K562 (cell line): Measurements from ENCODE around the gene LCP2.

Experiments
- CTCF ChIP-seq, 3 experiments: IDR thresholded peaks in 2 of 3; conservative IDR thresholded peaks in 1 of 3; 2 replicates each; pipeline ENCODE4 v1.5.1; 2011 to 2012; ENCODE audit warnings: low read length in 3 of 3, mild to moderate bottlenecking in 3 of 3, control low read depth in 2 of 3, improper control_type of control experiment in 1 of 3, inconsistent platforms in 1 of 3, low read depth in 1 of 3, mixed read lengths in 1 of 3, moderate library complexity in 1 of 3; ENCODE audit not compliant: insufficient read depth in 2 of 3
- E2F6 ChIP-seq, 2 experiments: IDR thresholded peaks; 2 replicates each; pipeline ENCODE4 v1.6.1; 2011; ENCODE audit warnings: borderline replicate concordance in 1 of 2, control low read depth in 1 of 2, low read depth in 1 of 2, low read length in 1 of 2, mild to moderate bottlenecking in 1 of 2, mixed read lengths in 1 of 2, moderate library complexity in 1 of 2; ENCODE audit not compliant: insufficient read depth in 1 of 2, insufficient read length in 1 of 2, poor library complexity in 1 of 2, severe bottlenecking in 1 of 2; ENCODE audit errors: extremely low read depth in 1 of 2
- GABPA ChIP-seq: fragments of 200-800 bp; sonication (Bioruptor generic); conservative IDR thresholded peaks from 2 replicates; pipeline ENCODE4 v1.6.1; 2016; ENCODE audit warnings: low read depth, missing genetic modification characterization, missing compliant biosample characterization
- GTF2B ChIP-seq: IDR thresholded peaks from 2 replicates; pipeline ENCODE4 v1.6.1; 2011; ENCODE audit not compliant: insufficient read length; ENCODE audit errors: extremely low read depth
- MEF2A ChIP-seq: IDR thresholded peaks from 2 replicates; pipeline ENCODE4 v1.6.1; 2011; ENCODE audit warnings: low read depth, mild to moderate bottlenecking, low read length, moderate library complexity; ENCODE audit not compliant: control insufficient read depth
- NR3C1 ChIP-seq: sonication (generic); formaldehyde crosslinking; IDR thresholded peaks from 2 replicates; pipeline ENCODE4 v1.8.1; 2022; ENCODE audit warnings: missing genetic modification reagents
- POLR2A ChIP-seq: fragments of 450-650 bp; conservative IDR thresholded peaks from 2 replicates; pipeline ENCODE4 v1.6.1; 2016
- POLR3A ChIP-seq: IDR thresholded peaks from 2 replicates; pipeline ENCODE4 v1.6.1; 2011; ENCODE audit warnings: borderline replicate concordance, mild to moderate bottlenecking, moderate library complexity; ENCODE audit not compliant: insufficient read length, insufficient read depth; ENCODE audit errors: extremely low read depth
- RCOR1 ChIP-seq, 2 experiments: IDR thresholded peaks; 2 replicates each; pipeline ENCODE4 v1.6.1; 2012; ENCODE audit warnings: low read depth in 2 of 2, low read length in 2 of 2, borderline replicate concordance in 1 of 2, improper control_type of control experiment in 1 of 2
- RNF2 ChIP-seq: sonication (generic); IDR thresholded peaks from 2 replicates; pipeline ENCODE4 v1.6.1; 2016
- STAT6 ChIP-seq: sonication (generic); formaldehyde crosslinking; IDR thresholded peaks from 2 replicates; pipeline ENCODE4 v1.8.1; 2023; ENCODE audit warnings: mild to moderate bottlenecking, missing genetic modification reagents
- TBL1XR1 ChIP-seq, 2 experiments: IDR thresholded peaks; 2 replicates each; pipeline ENCODE4 v1.6.1; 2012; ENCODE audit warnings: improper control_type of control experiment in 2 of 2, low read length in 2 of 2, mild to moderate bottlenecking in 1 of 2
- ZNF197 ChIP-seq: fragments of 200-800 bp; sonication (Bioruptor generic); IDR thresholded peaks from 2 replicates; pipeline ENCODE4 v1.6.1; 2016; ENCODE audit warnings: low read depth, missing genetic modification characterization, missing compliant biosample characterization

GRCh38 chr5:170327829-170328228 lies 30.3 kb upstream of the LCP2 start:
- no peak for TF ChIP-seq CTCF (IDR thresholded peaks at IDR 0.05 in 2 of 3, conservative IDR thresholded peaks at IDR 0.05 in 1 of 3; ENCODE audit: insufficient read depth in 2 of 3, low read depth in 1 of 3, low read length in 3 of 3)
- TF ChIP-seq RNF2: no peak
- no peak for TF ChIP-seq POLR2A
- TF ChIP-seq NR3C1 (CRISPR knock-in tag): no peak
- no peak for TF ChIP-seq E2F6 (IDR thresholded peaks at IDR 0.05; ENCODE audit: borderline replicate concordance in 1 of 2, extremely low read depth in 1 of 2, insufficient read depth in 1 of 2, insufficient read length in 1 of 2, low read depth in 1 of 2, low read length in 1 of 2, poor library complexity in 1 of 2, severe bottlenecking in 1 of 2)
- TF ChIP-seq TBL1XR1 (IDR thresholded peaks at IDR 0.05; ENCODE audit: low read length in 2 of 2): no peak
- TF ChIP-seq STAT6 (CRISPR knock-in tag): no peak
- TF ChIP-seq GTF2B: no peak
- no peak for TF ChIP-seq POLR3A
- TF ChIP-seq GABPA (tag): no peak
- no peak for TF ChIP-seq MEF2A
- no peak for TF ChIP-seq ZNF197 (CRISPR knock-in tag)
- no peak for TF ChIP-seq RCOR1 (IDR thresholded peaks at IDR 0.05; ENCODE audit: borderline replicate concordance in 1 of 2, low read depth in 2 of 2, low read length in 2 of 2)
